Tibial nerve (tissue), 4 donors: ENCODE data around the gene NWD2.

Experiments used
- CTCF ChIP-seq, 5 experiments: fragments of 200-600 bp in 3 of 5; fragments of 450-650 bp in 2 of 5; sonication (generic) in 3 of 5; IDR thresholded peaks; one replicate each; pipeline ENCODE4 v1.5.1; 2016 to 2019; ENCODE audit warnings: antibody characterized with exemption in 5 of 5, mild to moderate bottlenecking in 3 of 5, moderate library complexity in 2 of 5
- EP300 ChIP-seq, 2 donors: sonication (generic); formaldehyde crosslinking; IDR thresholded peaks; one replicate each; pipeline ENCODE4 v1.6.1; 2017; ENCODE audit warnings: antibody characterized with exemption in 2 of 2, mild to moderate bottlenecking in 1 of 2
- POLR2A ChIP-seq, 2 donors: fragments of 450-650 bp; IDR thresholded peaks; one replicate each; pipeline ENCODE4 v1.6.1; 2017; ENCODE audit warnings: antibody characterized with exemption in 2 of 2, mild to moderate bottlenecking in 2 of 2, moderate library complexity in 2 of 2

- TF ChIP-seq POLR2A (IDR thresholded peaks at IDR 0.05) (no peak), CTCF (IDR thresholded peaks at IDR 0.05) (no peak), EP300 (IDR thresholded peaks at IDR 0.05) (no peak)
Observed at GRCh38 chr4:37388681-37389365, 144.3 kb downstream of the NWD2 start.
